Measurements from ENCODE around the gene SPEG. TPM values are rescaled to one million over a fixed set of nuclear protein-coding genes. Genes with fewer than 3 reads are reported as not detected.

The SPEG gene
- total RNA-seq, 1 experiment from 2014 or later, result 30.7 TPM

- TF ChIP-seq EZH2phosphoT487 (IDR thresholded peaks at IDR 0.05; ENCODE audit: borderline replicate concordance, low read length) (no peak), CTCF (conservative IDR thresholded peaks at IDR 0.05; ENCODE audit: low read depth, low read length) (no peak), EZH2 (IDR thresholded peaks at IDR 0.05; ENCODE audit: low read length, unreplicated experiment) (no peak)
- Histone ChIP-seq H3K36me3 (ENCODE audit: low read depth, low read length) (peaks cover 3% of the 10 kb centered on the region; the same call in 1 of the 2 replicates), H3F3A (ENCODE audit: low read length, unreplicated experiment) (no peaks in the 10 kb centered on the region), H3K4me2 (ENCODE audit: low read length) (no peak overlapping the region), H3K27me3 (ENCODE audit: low read length) (no peaks in the 10 kb centered on the region), H2AFZ (ENCODE audit: low read length) (no peak overlapping the region), H4K20me1 (ENCODE audit: low read length) (no peaks in the 10 kb centered on the region), H3K4me1 (ENCODE audit: insufficient read depth, low read length) (peaks cover 15% of the 10 kb centered on the region; the same call in 1 of the 2 replicates), H3K9me2 (replicated peaks; ENCODE audit: low read length) (no peaks in the 10 kb centered on the region), H3K4me3 (ENCODE audit: low read length) (no peak overlapping the region), H3K9ac (ENCODE audit: low read length) (no peak overlapping the region), H3K27ac (ENCODE audit: low read length) (no peak overlapping the region), H3K9me3 (ENCODE audit: low read length) (no peaks in the 10 kb centered on the region), H3K79me2 (ENCODE audit: low read length) (no peaks in the 10 kb centered on the region)
- ATAC-seq (no peak), DNase-seq (no peak)
- POLR2A ChIA-PET (ENCODE audit: unreplicated experiment), result no interaction called here
- intact Hi-C loops (cut with micrococcal nuclease), result no loop called here
- CTCF ChIA-PET, result interaction anchor here (0.6 kb wide), 1 partner anchor 35 kb away, joined by 3 read pairs; no protein-coding TSS in a partner anchor
- BruUV-seq (replicated peaks), result no TSS peak
Measured at GRCh38 chr2:219465659-219466561, 31.3 kb downstream of the SPEG start.

- no peak overlapping the region for H3K9ac ChIP-seq (ENCODE audit: low read length)
- H3F3A ChIP-seq (ENCODE audit: low read length, unreplicated experiment), result no peaks in the 10 kb centered on the region
- H3K36me3 ChIP-seq (ENCODE audit: low read depth, low read length), result peaks cover 3% of the 10 kb centered on the region; the same call in 1 of the 2 replicates
- no peaks in the 10 kb centered on the region for H3K9me2 ChIP-seq (replicated peaks; ENCODE audit: low read length)
- TF ChIP-seq CTCF (conservative IDR thresholded peaks at IDR 0.05; ENCODE audit: low read depth, low read length), result no peak
- TF ChIP-seq EZH2 (IDR thresholded peaks at IDR 0.05; ENCODE audit: low read length, unreplicated experiment), result no peak
- TF ChIP-seq EZH2phosphoT487 (IDR thresholded peaks at IDR 0.05; ENCODE audit: borderline replicate concordance, low read length), result no peak
- peaks cover 15% of the 10 kb centered on the region; the same call in 1 of the 2 replicates for H3K4me1 ChIP-seq (ENCODE audit: insufficient read depth, low read length)
- H3K4me2 ChIP-seq (ENCODE audit: low read length), result no peak overlapping the region
- no peaks in the 10 kb centered on the region for H3K9me3 ChIP-seq (ENCODE audit: low read length)
- no peaks in the 10 kb centered on the region for H4K20me1 ChIP-seq (ENCODE audit: low read length)
- intact Hi-C loops (cut with micrococcal nuclease), result no loop called here
- ChIA-PET POLR2A (ENCODE audit: unreplicated experiment) (interaction anchor here (0.6 kb wide), 2 partner anchors 43 to 58 kb away, joined by 3 to 4 read pairs; no protein-coding TSS in a partner anchor), CTCF (no interaction called here)
- H3K27me3 ChIP-seq (ENCODE audit: low read length), result no peaks in the 10 kb centered on the region
- H3K27ac ChIP-seq (ENCODE audit: low read length), result no peak overlapping the region
- no TSS peak for BruUV-seq (replicated peaks)
- DNase-seq, result no peak
- no peaks in the 10 kb centered on the region for H3K79me2 ChIP-seq (ENCODE audit: low read length)
- no peak for ATAC-seq
- no peak overlapping the region for H3K4me3 ChIP-seq (ENCODE audit: low read length)
- H2AFZ ChIP-seq (ENCODE audit: low read length), result no peak overlapping the region
Measured at GRCh38 chr2:219466816-219467735, 32.4 kb downstream of the SPEG start.

Measured in PC-3 (cell line).